Stimulated activated CD8-positive, alpha-beta memory T cell treated with anti-CD3 and anti-CD28 coated beads, Interleukin-7, amount 100 ng/mL, for 1 hour (primary cell): ENCODE results near the gene AMN1.
"Not testable (repeated sequence)": the region's sequence is repeated elsewhere in the genome, so short reads cannot be mapped to it uniquely, and the experiment has no call there.

Experiments used
- DNase-seq, 2 donors: peaks; one replicate each; pipeline ENCODE4 v3.0.0-alpha.2; 2020; ENCODE audit warnings: low read depth in 2 of 2

The AMN1 gene

DNA sequence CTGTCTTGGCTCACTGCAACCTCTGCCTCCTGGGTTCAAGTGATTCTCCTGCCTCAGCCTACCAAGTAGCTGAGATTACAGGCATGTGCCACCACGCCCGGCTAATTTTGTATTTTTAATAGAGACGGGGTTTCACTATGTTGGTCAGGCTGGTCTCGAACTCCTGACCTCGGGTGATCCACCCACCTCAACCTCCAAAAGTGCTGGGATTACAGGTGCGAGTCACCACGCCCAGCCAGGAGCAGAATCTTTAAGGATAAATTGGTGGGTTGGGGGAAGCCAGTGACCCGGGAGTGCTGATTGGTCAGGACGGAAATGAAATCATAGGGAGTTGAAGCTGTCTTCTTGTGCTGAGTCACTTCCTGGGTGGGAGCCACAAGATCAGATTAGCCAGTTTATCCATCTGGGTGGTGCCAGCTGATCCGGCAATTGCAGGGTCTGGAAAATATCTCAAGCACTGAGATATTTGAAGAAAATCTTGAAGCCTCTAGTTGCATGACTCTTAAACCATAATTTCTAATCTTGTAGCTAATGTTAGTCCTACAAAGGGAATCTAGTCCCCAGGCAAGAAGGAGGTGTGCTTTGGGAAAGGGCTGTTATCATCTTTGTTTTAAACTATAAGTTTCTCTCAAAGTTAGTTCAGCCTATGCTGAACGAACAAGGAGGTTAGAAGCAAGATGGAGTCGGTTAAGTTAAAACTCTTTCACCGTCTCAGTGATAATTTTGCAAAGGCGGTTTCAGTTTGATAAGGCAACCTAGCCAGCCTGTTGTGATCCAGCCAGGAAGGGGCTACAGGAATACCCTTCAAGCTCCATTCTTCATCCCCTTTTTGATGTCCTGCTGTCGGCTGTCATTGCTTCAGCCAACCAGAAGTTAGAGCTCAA, 5.0 kb upstream of the AMN1 start:
- not testable (repeated sequence) for DNase-seq

- no peak for DNase-seq
Measured at GRCh38 chr12:31732926-31733548, 4.2 kb upstream of the AMN1 start.

- DNase-seq: not testable (repeated sequence)
Measured at GRCh38 chr12:31731203-31731602, 2.4 kb upstream of the AMN1 start.

GRCh38 chr12:31729705-31730104, 884 bp upstream of the AMN1 start:
- no peak for DNase-seq

GRCh38 chr12:31728289-31728916, 418 bp downstream of the AMN1 start:
- no peak for DNase-seq

GRCh38 chr12:31727192-31727591, 1.6 kb downstream of the AMN1 start:
- DNase-seq: no peak

- no peak for DNase-seq
Measured at GRCh38 chr12:31726575-31726974, 2.2 kb downstream of the AMN1 start.

- DNase-seq: no peak
Measured at GRCh38 chr12:31724557-31724956, 4.3 kb downstream of the AMN1 start.

DNA sequence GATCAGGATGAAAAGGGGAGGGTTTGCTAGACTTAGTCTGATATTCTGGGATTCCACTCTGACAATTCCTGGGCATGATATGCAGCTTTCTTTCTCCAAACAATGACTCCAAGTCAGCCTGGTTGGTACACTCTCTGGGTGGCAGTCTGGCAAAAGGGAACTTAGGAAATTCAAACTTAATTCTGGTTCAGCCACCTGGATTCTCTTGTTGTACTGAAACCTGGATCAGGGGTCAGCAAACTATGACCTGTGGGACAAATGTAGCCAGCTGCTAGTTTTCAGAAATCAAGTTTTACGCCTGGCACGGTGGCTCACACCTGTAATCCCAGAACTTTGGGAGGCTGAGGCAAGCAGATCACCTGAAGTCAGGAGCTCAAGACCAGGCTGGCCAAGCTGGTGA, 6.2 kb downstream of the AMN1 start:
- no peak for DNase-seq

DNA sequence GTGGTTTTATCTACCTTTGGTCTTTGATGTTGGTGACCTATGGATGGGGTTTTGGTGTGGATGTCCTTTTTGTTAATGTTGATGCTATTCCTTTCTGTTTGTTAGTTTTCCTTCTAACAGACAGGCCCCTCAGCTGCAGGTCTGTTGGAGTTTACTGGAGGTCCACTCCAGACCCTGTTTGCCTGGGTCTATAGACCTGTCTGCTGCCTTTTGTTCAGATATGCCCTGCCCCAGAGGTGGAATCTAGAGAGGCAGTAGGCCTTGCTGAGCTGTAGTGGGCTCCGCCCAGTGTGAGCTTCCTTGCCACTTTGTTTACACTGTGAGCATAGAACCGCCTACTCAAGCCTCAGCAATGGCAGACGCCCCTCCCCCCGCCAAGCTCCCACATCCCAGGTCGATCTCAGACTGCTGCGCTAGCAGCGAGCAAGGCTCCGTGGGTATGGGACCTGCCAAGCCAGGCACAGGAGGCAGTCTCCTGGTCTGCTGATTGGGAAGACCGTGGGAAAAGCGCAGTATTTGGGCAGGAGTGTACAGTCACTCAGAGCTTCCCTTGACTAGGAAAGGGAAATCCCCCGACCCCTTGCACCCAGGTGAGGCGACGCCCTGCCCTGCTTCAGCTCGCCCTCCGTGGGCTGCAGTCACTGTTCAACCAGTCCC, 10.2 kb downstream of the AMN1 start:
- not testable (repeated sequence) for DNase-seq

GRCh38 chr12:31716998-31717397, 11.8 kb downstream of the AMN1 start:
- DNase-seq: not testable (repeated sequence)

DNA sequence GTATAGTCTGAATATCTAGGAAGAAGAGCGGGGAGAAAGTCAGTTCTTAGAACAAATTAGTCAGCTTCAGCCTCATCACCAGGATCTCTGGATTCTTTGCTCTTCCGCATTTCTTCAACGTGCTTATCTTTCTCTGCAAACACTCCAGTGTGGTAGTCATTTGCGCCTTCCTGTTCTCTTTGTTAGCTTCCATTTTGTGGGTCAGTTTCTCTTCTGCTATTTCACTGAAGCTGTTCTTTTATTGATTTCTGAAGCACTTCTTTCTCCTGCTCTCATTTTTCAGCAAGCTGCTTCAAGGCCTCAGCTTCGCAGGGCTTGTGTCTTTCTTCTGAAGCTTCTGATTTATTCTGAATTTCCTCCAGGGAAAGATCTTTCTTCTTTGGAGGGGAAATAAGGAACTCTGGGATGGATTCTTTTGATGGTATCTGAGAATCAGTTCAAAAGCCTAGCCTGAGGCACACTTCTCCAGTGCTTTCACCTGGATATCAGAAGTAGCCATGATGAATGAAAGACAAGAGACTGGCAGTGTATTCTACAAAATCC, 13.5 kb downstream of the AMN1 start:
- DNase-seq: no peak

- DNase-seq: no peak
Measured at GRCh38 chr12:31714406-31715271, 14.2 kb downstream of the AMN1 start.

- DNase-seq: no peak
Measured at GRCh38 chr12:31712877-31713276, 15.9 kb downstream of the AMN1 start.

DNA sequence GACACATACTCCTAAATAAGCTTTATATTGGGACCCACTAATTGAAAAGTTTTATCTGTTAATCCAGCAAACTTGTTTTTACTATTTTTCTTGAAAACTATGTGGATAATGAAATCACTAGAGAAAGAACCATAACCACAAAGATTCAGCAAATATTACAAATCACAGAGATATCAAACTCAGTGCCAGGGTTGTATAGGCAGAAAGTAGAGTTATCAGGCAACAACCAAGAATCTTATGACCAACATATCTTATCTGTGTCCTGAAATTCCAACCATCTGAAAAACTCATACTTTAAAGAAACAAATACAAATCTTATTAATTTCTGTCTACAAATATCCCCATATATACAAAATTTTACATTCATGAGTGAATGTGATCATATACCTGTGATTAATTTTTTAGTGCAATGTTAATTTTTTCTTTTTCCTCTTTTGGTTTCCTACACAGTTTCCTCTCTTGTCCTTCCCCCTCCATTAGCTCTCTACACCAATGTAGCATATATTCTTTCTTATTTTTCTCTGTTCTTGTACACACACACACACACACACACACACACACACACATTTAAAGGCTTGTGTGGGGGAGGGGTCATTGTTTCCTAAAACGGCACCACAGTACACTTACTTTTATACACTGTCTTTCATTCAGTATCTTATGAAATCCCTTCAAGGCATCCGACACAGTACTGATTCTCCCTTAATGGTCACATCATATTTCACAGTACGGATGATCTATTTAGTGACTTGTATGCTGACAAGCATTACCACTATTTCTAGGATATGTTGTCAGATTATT, 18.6 kb downstream of the AMN1 start:
- no peak for DNase-seq

DNA sequence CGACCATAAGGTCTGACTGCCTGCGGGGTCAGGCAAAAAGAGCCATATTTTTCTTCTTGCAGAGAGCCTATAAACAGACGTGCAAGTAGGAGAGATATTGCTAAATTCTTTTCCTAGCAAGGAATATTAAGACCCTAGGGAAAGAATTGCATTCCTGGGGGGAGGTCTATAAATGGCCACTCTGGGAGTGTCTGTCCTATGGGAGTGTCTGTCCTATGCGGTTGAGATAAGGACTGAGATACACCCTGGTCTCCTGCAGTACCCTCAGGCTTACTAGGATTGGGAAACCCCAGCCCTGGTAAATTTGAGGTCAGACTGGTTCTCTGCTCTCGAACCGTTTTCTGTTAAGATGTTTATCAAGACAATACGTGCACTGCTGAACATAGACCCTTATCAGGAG, 20.7 kb downstream of the AMN1 start:
- DNase-seq: not testable (repeated sequence)

DNA sequence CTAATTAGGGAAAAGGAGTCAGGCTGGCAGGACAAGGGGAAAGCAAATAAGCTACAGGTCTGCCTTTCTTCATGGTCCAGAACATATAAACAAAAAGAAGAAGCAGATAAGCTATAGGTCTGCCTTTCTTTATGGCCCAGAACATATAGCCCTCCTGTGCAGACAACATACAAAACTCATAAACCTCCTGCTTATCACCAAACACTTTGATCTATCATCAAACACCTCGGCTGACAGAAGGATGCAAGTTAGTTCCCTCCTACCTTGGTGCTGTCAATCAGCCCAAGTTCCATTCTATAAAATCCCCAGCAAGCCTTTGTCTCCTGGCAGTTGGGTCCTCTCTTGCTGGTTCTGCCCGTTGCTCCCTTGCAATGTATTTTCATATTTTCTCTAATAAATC, 23.2 kb downstream of the AMN1 start:
- no peak for DNase-seq

GRCh38 chr12:31702047-31702446, 26.8 kb downstream of the AMN1 start:
- no peak for DNase-seq

DNA sequence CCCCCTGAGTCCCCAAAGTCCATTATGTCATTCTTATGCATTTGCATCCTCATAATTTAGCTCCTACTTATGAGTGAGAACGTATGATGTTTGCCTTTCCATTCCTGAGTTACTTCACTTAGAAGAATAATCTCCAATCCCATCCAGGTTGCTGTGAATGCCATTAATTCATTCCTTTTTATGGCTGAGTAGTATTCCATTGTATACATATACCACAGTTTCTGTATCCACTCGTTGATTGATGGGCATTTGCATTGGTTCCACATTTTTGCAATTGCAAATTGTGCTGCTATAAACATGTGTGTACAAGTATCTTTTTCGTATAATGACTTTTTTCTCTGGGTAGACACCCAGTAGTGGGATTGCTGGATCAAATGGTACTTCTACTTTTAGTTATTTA, 38.9 kb downstream of the AMN1 start:
- DNase-seq: not testable (repeated sequence)

DNA sequence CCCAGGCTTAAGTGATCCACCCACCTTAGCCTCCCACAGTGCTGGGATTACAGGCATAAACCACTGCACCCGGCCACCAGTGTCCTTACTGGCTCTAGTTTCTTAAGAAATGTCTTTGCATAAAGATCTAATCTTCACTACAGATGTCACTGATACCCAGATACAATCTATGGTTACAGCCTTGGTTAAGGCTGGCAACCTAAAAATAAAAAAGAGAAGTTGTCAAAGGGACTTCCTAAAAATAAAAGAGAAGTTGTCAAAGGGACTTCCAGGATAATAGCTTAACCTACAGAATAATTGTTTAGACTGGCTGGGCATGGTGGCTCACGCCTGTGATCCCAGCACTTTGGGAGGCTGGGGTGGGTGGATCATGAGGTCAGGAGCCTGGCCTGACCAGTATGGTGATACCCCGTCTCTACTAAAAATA, 41.7 kb downstream of the AMN1 start:
- no peak for DNase-seq
